Loucy (cell line): ENCODE data around the gene ADGRL3.

Source experiments
- EZH2phosphoT487 ChIP-seq: fragments of 200-600 bp; IDR thresholded peaks from 2 replicates; pipeline ENCODE4 v1.6.1; 2018; ENCODE audit warnings: antibody characterized with exemption, mild to moderate bottlenecking, moderate library complexity, borderline replicate concordance
- TF ChIP-seq, protein P1 (sequence below): fragments of 200-600 bp; sonication (generic); conservative IDR thresholded peaks from 2 replicates; pipeline ENCODE4 v1.5.1; 2014; ENCODE audit warnings: mild to moderate bottlenecking, antibody characterized with exemption, low read length

DNA sequence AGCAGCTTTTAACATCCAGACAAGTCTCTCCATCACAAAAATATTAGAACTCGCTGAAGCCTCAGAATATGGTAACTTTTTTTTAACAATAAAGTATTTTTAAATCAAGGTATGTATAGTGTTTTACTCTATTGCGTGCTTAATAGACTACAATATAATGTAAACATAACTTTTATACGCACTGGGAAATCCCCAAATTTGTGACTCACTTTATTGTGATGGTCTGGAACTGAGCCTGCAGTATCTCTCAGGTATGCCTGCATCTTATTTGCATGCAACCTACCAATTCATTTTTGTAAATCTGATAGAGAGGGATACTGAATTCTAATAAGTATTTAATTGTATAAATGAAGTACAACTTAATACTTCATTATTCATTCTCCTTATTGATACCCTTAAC is 823.5 kb downstream of the ADGRL3 start:
- TF ChIP-seq EZH2phosphoT487 = no peak
- TF ChIP-seq, protein P1, sequence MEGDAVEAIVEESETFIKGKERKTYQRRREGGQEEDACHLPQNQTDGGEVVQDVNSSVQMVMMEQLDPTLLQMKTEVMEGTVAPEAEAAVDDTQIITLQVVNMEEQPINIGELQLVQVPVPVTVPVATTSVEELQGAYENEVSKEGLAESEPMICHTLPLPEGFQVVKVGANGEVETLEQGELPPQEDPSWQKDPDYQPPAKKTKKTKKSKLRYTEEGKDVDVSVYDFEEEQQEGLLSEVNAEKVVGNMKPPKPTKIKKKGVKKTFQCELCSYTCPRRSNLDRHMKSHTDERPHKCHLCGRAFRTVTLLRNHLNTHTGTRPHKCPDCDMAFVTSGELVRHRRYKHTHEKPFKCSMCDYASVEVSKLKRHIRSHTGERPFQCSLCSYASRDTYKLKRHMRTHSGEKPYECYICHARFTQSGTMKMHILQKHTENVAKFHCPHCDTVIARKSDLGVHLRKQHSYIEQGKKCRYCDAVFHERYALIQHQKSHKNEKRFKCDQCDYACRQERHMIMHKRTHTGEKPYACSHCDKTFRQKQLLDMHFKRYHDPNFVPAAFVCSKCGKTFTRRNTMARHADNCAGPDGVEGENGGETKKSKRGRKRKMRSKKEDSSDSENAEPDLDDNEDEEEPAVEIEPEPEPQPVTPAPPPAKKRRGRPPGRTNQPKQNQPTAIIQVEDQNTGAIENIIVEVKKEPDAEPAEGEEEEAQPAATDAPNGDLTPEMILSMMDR = no peak
